GM12873 (cell line): Measurements from ENCODE around the gene CABP4.

Experiments used
- TF ChIP-seq, protein P1 (sequence below): IDR thresholded peaks from 2 replicates; pipeline ENCODE4 v1.5.1; 2012; ENCODE audit warnings: low read depth, mild to moderate bottlenecking, moderate library complexity, low read length, control low read depth; ENCODE audit not compliant: insufficient read depth; ENCODE audit errors: missing control alignments

Gene CABP4

GRCh38 chr11:67472882-67473281 is 17.7 kb downstream of the CABP4 start:
- TF ChIP-seq, protein P1, sequence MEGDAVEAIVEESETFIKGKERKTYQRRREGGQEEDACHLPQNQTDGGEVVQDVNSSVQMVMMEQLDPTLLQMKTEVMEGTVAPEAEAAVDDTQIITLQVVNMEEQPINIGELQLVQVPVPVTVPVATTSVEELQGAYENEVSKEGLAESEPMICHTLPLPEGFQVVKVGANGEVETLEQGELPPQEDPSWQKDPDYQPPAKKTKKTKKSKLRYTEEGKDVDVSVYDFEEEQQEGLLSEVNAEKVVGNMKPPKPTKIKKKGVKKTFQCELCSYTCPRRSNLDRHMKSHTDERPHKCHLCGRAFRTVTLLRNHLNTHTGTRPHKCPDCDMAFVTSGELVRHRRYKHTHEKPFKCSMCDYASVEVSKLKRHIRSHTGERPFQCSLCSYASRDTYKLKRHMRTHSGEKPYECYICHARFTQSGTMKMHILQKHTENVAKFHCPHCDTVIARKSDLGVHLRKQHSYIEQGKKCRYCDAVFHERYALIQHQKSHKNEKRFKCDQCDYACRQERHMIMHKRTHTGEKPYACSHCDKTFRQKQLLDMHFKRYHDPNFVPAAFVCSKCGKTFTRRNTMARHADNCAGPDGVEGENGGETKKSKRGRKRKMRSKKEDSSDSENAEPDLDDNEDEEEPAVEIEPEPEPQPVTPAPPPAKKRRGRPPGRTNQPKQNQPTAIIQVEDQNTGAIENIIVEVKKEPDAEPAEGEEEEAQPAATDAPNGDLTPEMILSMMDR, result no peak

DNA sequence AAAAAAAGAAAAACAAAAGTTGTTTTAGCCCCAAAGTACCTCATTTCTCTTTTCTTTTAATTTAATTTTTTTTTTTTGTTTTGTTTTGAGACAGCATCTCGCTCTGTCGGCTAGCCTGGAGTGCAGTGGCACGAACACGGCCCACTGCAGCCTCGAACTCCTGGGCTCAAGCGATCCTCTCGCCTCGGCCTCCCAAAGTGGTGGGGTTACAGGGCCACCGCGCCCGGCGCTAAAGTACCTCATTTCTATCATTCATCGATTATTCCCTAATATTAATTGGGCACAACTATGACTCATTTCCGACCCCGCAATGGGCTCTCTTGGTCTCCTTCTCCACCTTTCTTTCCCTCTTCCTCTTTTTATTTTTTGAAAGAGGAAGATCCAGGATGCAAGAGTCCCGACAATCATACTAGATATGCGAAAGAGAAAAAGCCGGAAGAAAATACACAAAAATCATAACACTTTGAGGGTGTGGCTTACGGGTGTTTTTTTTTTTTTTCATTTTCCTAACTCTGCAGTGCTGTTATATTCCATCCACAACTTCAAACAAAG is 27.2 kb downstream of the CABP4 start:
- TF ChIP-seq, protein P1, result no peak

- TF ChIP-seq, protein P1, result peak; percentile 28
Observed at GRCh38 chr11:67482827-67483798, 28.0 kb downstream of the CABP4 start, which contains the start of gene AIP. Gene AIP, plus strand, starts transcription at chr11:67483026. Its CDS starts 133 bp downstream, at chr11:67483159.

GRCh38 chr11:67483831-67484665 is 28.9 kb downstream of the CABP4 start:
- TF ChIP-seq, protein P1, result no peak

GRCh38 chr11:67484847-67485311 is 29.7 kb downstream of the CABP4 start:
- TF ChIP-seq, protein P1, result no peak

GRCh38 chr11:67486481-67487195 is 31.5 kb downstream of the CABP4 start:
- TF ChIP-seq, protein P1, result no peak
